HG03457 (cell line): Measurements from ENCODE around the gene GRIFIN.

Source experiments
- ATAC-seq: cut with Tn5 transposase; IDR thresholded peaks from one replicate; pipeline ENCODE4 v1.9.1; 2021; ENCODE audit warnings: moderate number of reproducible peaks; ENCODE audit not compliant: unreplicated experiment

Gene GRIFIN

GRCh38 chr7:2499719-2500430, 23.7 kb upstream of the GRIFIN start:
- no peak for ATAC-seq

- ATAC-seq: no peak
These were observed 23.0 kb upstream of the GRIFIN start for GRCh38 chr7:2499181-2499580.

DNA sequence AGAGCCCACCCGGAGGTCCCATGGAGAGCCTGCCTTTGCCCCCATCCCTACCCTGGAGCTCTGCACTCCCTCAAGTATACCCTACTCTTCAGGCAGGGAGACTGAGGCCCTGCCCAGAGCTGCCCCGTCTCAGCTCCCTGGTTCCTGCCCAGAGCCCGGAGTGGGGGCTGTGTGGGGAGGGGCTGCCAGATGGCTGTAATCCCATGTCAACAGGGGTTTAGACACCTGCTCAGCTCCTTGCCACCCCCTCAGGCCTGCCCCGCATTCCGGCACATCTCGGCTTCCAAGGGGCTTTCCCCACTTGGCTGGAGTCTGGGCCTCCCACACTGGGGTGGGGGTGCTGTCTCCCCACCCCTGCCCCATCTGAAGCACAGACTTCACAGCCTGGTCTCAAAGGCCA, 22.5 kb upstream of the GRIFIN start:
- ATAC-seq: no peak

DNA sequence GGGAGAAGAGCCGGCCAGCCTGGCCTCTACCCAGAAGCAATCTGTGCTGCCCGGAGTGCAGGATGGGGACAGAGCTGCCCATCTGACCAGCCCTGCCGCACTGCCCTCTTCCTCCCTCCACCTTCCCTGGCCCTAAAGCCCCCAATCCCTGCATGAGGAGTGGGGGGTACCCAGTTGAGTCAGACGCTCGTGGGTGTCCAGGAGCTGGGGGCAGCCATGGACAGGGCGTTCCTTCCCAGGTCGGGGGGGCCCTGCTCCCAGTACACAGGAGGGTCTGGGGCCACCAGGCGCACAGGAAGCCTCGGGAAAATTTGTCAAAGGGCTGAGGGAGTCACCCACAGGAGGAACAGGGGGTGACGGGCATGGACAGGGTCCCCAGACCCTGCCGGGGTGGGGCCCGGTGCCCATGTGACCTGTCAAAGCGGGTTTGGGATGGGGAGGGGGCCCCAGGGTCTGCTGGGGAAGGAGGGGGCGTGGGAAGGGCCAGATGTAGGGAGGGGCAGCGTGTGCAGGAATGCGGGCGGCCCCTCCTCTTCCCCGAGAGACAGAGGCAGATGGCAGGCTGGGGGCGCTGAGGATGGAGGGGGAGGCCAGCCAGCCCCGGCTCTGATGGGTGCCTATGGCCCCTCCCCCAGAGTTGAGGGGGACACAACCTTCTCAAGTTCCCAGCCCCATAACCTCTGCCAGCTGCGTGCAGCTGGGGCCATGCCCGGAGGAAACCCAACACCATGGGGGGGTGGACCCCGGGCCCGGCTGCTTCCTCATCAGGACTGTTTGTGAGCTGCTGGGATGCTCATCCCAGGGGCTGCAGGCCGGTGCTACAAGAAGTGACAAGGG, 21.5 kb upstream of the GRIFIN start:
- no peak for ATAC-seq

GRCh38 chr7:2497065-2497464, 20.9 kb upstream of the GRIFIN start:
- ATAC-seq: no peak

- no peak for ATAC-seq
These were observed 20.2 kb upstream of the GRIFIN start for GRCh38 chr7:2496375-2496774.

DNA sequence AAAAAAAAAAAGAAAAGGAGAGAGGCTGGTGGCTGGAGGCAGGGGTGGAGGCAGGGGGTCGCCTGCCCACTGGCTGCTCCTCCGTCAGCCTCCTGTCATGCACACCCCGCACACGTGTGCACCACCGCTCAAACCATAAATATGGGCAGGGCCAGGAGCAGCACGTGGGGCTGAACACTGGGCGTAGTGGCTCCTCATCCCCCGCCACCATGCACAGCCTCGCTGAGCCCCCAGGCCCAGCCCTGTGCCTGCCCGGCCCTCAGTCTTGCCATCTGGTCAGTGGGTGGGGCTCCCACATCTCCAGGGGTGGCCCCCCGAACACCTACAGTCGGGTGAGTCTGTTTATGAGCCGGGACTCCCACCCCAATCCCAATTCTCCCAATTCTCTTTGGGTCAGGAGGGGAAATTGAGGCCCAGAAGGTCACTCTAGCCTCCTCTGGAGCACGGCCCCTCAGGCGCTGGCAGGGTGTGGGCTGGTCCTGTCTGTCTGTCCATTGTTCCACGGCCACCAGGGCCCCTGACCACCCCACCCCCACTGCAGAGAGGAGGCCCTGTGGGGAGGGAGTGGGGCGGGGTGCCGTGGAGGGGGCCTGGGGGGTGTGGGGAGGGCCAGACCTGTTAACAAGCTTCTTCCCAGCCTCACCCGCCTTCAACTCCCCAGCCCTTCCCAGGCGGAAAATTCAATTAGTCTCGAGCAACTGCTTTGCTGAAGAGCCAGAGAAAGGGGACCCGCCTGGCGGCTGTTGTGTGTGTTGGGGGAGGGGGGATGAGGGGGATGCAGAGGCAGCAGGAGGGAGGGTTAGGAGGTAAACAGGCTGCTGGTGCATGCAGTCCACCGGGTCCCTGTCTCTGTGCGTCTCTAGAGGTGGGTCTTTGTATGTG, 19.5 kb upstream of the GRIFIN start:
- no peak for ATAC-seq

GRCh38 chr7:2494191-2495130, 18.3 kb upstream of the GRIFIN start:
- ATAC-seq: no peak

DNA sequence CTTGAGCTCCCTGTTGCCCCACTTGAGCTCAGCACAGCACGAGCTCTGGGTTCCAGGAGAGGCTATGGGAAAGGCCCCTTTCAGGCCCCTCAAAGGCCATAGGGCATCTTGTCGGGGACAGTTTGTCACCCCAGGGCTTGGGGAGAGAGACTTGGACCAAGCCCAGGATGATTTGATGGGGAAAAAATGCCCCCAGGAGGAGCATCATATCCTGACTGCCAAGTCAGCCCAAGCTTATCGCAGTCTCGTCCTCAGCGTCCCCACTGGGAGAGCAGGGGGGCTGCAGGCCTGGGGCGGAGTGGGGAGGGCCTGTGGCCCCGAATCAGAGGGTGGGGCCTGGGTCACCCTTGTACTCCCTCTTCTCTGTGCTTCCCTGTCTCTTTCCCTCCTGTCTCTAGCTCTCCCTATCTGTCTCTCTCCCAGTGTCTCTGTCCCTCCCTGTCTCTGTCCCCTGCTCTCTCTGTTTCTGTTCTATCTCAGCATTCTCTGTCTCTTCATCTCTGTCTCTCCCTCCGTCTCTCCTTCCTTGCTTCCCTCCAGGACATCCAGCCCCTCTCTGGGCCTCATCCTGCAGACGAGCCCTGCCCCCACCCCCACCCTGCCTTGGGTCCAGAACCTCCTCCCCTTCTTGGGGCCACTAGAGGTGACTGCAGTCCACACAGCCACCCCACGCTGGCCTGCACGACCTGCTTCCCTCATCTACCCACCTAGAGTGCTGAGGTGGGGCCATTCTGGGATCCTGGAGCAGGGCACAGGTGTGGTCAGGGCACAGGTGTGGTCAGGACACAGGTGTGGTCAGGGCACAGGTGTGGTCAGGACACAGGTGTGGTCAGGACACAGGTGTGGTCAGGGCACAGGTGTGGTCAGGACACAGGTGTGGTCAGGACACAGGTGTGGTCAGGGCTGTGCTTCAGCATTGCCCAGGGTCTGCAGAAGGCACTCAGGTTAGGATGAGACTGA, 17.3 kb upstream of the GRIFIN start:
- ATAC-seq: no peak

GRCh38 chr7:2492038-2492437, 15.8 kb upstream of the GRIFIN start:
- no peak for ATAC-seq

DNA sequence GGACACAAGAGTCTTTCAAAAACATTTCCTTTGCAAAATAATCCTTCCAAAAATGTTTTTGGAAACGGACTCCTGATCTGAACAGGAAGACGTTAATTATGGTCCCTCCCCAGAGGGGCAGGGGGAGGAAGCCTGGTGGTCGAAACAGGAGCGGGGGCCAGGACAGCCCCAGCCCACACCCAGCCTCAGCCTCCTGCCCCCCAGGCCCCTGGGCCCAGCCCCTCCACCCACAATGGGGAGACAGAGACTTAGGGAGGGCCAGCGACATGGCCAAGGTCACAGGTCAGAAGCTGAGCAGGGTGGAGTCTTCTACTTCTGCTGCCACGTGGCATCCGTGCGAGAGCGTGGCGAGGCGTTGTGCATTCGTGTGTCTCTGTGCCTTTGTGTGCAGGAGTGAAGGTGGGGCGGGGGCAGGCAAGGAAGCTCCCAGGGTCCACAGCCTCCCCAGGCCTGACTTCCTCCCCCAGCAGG, 14.0 kb upstream of the GRIFIN start:
- no peak for ATAC-seq

GRCh38 chr7:2488681-2489080, 12.5 kb upstream of the GRIFIN start:
- no peak for ATAC-seq

DNA sequence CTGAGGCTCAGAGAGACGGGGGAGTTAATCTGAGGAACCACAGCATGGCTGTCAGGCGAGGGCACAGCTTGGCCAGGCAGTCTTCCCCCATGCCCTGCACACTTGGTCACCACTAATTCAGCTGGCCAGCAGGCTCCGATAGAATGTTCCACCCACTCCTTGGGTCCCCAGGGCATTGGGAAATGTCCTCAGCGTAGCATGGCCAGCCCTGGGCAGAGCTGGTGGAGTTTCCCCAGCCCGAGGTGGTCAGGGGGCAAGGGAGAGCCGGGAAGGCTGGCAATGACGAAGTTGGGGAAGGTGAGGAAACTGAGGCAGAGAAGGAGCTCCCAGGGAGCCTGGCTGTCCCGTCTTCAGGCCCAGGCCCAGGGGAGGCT, 12.1 kb upstream of the GRIFIN start:
- no peak for ATAC-seq

- ATAC-seq: no peak
These were observed 11.5 kb upstream of the GRIFIN start for GRCh38 chr7:2487586-2488271.

- no peak for ATAC-seq
These were observed 8.7 kb upstream of the GRIFIN start for GRCh38 chr7:2484868-2485267.

DNA sequence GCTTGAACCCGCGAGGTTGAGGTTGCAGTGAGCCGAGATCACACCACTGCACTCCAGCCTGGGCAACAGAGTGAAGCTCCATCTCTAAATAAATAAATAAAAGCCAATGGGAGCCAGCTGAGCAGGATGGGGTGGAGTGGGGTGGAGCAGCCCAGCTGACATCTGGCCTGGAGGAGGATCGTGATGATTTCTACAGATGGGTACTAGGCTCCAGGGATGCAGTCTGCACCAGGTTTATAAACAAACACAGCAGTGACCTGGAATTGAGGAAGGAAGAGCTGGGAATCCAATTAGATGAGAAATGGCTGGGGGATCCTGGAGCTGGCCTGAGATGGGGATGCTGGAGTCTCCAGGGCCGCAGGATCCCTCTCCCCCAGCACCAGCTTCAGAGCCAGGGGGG, 7.3 kb upstream of the GRIFIN start:
- no peak for ATAC-seq

- ATAC-seq: no peak
These were observed 6.7 kb upstream of the GRIFIN start for GRCh38 chr7:2482725-2483451.

- no peak for ATAC-seq
These were observed 5.0 kb upstream of the GRIFIN start for GRCh38 chr7:2481195-2481594.
